GM12801 (cell line): ENCODE data around the gene UTS2.

ENCODE experiments used
- CTCF ChIP-seq: IDR thresholded peaks from one replicate; pipeline ENCODE4 v1.5.1; 2011; ENCODE audit warnings: control low read depth; ENCODE audit not compliant: insufficient read length; ENCODE audit errors: extremely low read depth

Gene UTS2

GRCh38 chr1:7871136-7871535, 18.3 kb upstream of the UTS2 start:
- TF ChIP-seq CTCF = no peak

GRCh38 chr1:7869136-7869920, 16.5 kb upstream of the UTS2 start:
- TF ChIP-seq CTCF = no peak

GRCh38 chr1:7868070-7868780, 15.4 kb upstream of the UTS2 start:
- TF ChIP-seq CTCF = no peak

- TF ChIP-seq CTCF = no peak
These were observed 13.1 kb upstream of the UTS2 start for GRCh38 chr1:7865978-7866377.

GRCh38 chr1:7863756-7864328, 11.0 kb upstream of the UTS2 start:
- no peak for TF ChIP-seq CTCF

- TF ChIP-seq CTCF = no peak
These were observed 9.6 kb upstream of the UTS2 start for GRCh38 chr1:7862211-7863060.

- no peak for TF ChIP-seq CTCF
These were observed 8.6 kb upstream of the UTS2 start for GRCh38 chr1:7861452-7861851.
